NCI-H460 (cell line): ENCODE data around the gene SLC9A9. TPM values are rescaled to one million over a fixed set of nuclear protein-coding genes. Genes with fewer than 3 reads are reported as not detected.

ENCODE experiments used
- DNase-seq: peaks from one replicate; pipeline ENCODE4 v3.0.0-alpha.2; 2016; ENCODE audit warnings: low read depth; ENCODE audit errors: extremely low read depth
- total RNA-seq: library from RNA; depleted of rRNA; stranded (reverse); fragments of >200 nt; shearing (Covaris generic); gene quantifications from 2 replicates; pipeline ENCODE4 v1.2.3, GENCODE V29; 2014

The SLC9A9 gene
- total RNA-seq, 1 experiment from 2014 or later, result 1.1 TPM

DNA sequence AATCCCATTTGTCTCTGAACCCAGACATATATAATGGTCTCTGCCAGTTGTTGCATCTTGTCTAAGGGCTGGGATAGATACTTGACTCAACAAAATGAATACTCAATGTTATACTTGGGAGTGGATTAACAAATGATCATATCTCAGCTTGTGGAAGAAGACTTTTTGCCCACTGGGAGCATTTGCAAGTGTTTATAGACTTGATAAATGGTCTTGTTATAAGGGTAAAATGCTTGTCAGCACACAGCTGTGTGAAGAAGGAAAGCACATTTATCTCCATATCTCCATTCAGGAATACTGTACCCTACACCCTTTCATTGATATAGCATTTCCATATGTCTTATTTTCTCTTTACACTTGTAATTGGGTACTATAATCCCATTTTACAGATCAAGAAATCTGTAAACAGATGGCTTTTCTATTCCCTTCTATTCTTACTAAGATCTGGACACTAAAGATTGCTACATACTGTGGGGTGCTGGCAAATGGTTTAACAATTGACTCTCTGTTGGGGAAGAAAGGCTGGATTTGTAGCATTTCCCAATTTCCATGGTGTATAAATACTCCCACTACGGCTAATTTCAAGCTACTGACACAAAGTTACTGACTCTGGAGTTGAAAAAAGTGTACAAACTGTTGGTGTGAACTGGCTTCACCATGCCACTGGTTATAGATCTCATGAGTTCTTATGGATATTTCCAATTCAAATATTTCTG, 574.1 kb downstream of the SLC9A9 start:
- DNase-seq, result no peak

GRCh38 chr3:143271136-143271535, 577.1 kb downstream of the SLC9A9 start:
- no peak for DNase-seq

DNA sequence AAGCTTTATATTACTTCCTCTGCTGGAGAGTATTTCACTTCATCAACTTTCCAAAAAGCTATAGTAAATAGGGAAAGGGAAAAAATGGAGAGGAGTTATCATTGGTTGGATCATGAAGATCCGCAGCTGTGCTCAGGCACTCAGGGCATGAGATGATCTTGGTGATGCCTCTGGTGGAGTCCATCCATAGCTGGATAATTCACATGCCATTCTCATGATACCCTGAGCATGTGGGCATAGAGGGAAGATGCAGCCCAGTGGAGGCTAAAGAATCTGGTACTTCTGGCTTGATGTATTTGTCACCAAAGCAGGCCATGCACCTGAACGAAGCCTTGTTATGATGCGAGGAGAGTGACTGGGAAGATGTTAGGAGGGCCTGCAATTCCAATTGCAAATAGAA, 578.5 kb downstream of the SLC9A9 start:
- no peak for DNase-seq

GRCh38 chr3:143267989-143268388, 580.3 kb downstream of the SLC9A9 start:
- DNase-seq, result no peak

- DNase-seq, result no peak
Measured at GRCh38 chr3:143266927-143267326, 581.3 kb downstream of the SLC9A9 start.

DNA sequence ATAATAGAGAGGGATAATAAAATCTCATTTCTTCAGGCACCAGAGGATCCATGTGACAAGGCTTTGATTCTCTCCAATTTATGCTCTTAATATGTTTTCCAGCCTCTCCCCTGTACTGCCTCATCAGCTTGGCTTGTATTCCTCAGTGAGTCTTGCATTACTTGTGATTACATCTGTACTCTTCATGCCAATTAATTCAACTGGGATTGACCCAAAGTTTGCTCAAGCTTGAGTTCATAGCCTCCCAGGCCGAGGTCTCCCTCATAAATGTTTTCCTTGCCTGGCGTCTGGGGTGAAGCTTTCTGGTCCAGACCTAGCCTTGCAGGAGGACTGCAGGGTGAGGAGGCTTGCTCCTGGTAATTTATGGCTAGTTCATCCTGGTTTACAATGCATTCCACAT, 581.8 kb downstream of the SLC9A9 start:
- no peak for DNase-seq

DNA sequence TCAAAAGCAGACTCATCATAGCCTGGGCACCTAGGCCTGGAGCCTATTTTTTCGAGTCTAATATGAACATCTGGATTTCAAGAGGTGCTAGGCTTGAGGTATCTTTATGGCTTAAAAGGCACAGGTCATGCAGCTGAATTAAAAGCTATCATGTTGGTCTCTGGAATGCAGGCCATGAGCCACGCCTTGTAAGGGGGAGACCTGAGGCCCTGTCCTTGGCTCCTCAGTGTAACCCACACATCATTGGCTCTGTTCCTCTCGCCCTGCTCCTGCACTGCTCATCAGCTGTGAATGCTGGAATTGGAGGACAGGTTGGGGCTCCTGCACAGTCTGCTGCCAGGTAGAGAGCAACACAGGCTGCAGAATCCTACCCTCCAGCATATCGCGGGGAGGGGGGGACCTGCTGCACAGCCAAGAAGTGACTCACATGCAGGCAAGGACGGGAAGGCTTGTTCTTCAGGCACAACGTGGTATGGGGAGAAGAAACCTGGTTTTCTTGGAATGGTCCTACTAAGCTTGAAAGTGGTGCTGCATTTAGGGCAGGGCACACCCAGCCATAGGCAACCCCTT, 582.7 kb downstream of the SLC9A9 start:
- DNase-seq, result no peak

DNA sequence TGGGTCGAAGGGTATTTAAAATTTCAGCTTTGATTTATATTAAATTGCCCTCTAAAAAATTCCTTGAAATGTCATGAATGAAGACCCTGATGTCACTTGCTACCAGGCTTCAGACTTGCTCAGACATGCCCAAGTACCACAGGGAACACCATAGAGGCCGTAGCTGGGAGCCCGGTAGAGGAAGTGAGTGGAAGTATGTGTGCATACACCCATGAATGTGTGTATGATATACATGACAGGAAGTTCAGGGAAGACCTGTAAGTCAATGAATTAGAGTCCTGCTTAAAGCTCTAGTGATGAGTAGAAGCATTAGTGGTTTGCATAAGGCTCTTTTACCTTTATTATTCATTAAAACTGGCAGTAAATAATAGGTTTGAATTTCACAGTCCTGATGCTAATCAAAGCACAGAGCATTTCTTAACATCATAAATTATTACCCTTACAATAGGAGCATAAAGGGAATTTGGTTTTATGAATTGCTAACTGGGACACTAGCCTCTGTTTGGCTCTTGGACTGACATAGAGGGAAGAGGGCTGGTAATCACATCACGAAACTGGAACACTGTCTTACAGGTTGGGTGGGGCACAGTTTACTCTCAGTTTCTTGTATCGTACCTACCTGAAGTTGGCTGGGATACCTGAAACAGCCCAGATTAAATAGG, 584.3 kb downstream of the SLC9A9 start:
- no peak for DNase-seq

DNA sequence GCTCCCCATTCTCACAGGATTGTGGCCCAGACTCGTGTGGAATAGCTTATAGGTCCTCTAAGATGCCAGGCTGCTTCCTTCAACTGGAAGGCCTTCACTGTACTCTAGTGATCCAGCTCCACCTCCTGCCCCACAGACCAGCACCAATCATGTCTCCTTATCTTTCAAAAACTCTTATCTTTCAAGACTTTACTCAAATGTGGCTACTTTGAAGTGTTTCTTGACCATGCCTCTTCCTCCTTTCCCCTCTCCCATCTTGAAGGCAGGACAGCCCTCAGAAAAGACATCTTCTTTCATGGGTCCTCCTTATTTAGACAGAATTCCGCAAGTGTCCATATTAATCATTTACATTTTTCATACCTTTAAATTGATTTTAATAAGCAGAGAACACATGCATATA, 586.4 kb downstream of the SLC9A9 start:
- DNase-seq, result no peak

- no peak for DNase-seq
Measured at GRCh38 chr3:143258692-143259091, 589.6 kb downstream of the SLC9A9 start.

- DNase-seq, result no peak
Measured at GRCh38 chr3:143256416-143256815, 591.9 kb downstream of the SLC9A9 start.

DNA sequence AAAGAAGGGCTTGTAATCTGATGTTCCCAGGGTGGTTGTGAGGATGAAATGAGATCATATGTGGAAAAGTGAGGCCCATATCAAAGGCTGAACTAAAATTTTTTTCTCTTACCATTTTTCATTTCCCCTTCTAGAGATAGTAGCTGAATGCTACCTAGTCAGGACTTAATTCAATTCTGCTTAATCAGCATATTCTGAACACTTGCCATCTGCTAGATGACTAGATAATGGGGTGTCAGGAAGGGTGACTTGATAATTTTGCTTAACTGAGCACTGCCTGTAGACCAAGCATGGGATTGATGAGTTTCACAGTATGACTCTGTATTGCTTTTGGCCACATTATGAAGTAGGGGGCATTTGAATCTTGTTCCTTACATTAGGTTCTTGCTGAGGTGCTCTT, 592.5 kb downstream of the SLC9A9 start:
- DNase-seq, result no peak

GRCh38 chr3:143252931-143253330, 595.3 kb downstream of the SLC9A9 start:
- no peak for DNase-seq

- DNase-seq, result no peak
Measured at GRCh38 chr3:143249014-143249413, 599.3 kb downstream of the SLC9A9 start.

DNA sequence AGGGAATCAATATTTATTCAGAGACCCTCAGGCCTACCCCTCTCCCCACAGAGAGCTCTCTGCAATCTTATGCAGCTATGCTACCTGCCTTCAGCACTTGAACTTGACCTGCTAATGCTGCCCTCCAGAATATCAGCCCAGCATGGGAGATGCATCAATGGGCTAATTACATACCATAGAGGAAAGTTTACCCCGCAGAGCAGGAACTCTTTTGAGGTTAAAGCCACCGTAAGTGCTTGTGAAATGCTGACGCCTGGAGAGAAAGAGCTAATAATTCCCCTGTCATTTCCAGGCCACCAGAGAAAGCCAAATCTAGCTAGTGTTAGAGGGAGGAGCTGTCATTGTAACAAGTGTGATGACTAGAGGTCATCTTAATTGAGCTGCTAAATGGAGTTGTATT, 601.2 kb downstream of the SLC9A9 start:
- DNase-seq, result no peak

- DNase-seq, result no peak
Measured at GRCh38 chr3:143245692-143246091, 602.6 kb downstream of the SLC9A9 start.

GRCh38 chr3:143244516-143245063, 603.7 kb downstream of the SLC9A9 start:
- no peak for DNase-seq

DNA sequence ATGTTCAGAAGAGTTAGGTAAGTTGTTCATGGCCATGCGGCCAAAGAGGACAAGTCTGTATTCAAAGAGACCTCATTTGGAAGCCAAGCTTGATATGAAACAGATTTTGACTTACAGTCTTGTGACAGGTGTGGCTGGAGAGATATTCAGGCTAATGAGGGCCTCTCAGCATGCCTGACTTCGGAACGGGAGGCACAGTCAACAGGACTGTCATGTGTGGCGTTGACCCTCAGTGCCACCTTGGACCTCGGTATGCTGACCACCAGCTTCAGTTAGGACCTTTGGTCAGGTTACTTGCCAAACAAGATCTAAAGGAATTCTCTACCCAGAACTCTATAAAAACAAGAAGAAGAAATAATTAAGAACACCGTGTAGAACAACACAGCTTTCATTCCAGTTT, 604.6 kb downstream of the SLC9A9 start:
- DNase-seq, result no peak

DNA sequence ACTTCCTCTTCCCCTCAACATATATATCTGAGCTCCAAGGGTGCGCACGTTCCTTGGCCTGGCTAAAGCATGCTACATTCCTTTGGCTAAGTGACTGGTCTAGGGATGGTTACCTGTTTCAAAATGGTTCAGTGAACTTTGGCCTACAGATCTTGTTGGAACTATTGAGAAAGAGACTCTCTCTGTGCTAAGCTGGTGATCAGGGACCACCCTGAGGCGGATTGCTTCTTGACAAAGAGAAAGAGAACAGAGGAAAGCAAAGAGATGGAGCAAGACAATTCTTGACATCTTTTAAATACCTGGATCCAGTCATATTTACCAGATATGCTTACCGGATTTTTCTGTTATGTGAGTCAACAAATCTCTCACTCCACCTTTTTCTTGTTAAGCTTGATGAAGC, 605.6 kb downstream of the SLC9A9 start:
- DNase-seq, result no peak

DNA sequence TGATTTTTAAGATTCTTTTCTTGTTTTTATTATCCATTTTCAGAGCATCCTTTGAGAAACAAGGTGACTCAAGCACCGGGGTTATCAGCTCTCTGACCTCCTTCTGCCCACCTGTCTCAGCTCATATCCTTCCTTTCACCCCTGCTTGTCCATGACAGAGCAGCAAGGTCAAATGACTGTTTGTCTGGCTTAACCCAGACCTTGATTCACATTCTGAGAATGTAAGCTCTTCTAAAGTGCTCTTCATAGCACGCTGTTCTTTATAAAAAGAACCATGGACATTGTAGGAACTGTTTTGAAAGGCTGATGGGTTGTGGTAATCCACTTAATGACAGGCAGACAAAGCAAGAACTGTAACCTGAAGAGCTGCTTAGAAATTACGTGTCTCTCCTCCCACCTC, 606.2 kb downstream of the SLC9A9 start:
- DNase-seq, result no peak

- no peak for DNase-seq
Measured at GRCh38 chr3:143241481-143241951, 606.8 kb downstream of the SLC9A9 start.

DNA sequence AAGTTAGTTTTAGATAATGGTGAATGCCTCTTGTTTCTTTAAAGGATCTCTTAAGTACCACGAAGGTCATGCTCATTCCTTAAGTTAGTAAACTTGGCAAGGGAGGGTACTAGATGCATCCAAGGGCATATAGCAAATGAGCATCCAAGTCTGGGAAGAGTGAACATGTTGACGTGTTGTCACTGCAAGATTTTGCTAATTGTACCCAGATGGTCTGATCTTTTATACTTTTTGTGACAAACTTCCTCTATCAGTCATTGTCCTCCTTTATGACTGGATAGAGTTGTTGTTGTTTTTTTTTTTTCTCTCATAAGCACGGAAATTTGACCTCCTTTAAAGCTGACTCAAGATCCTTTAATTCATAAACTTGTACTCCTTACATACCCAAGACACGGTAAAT, 607.4 kb downstream of the SLC9A9 start:
- no peak for DNase-seq
